GM12878 (cell line): ENCODE data around the gene SLC7A1. TPM values are rescaled to one million over a fixed set of nuclear protein-coding genes. Genes with fewer than 3 reads are reported as not detected.

Source experiments
- ATAC-seq: fragments of 200-7000 bp; cut with Tn5 transposase; 3 replicates; pipeline ENCODE4 v1.9.1; 2020; ENCODE audit warnings: mild to moderate bottlenecking, moderate library complexity
- BruUV-seq: library from RNA; stranded (reverse); fragments of 400-500 nt; replicated peaks from 2 replicates; lab custom pipeline; 2021; lab: Mats Ljungman, UMichigan
- CTCF ChIA-PET: fragments of 300-600 bp; sonication (Branson Sonifier 250); formaldehyde crosslinking; extraction: SDS; loops from one replicate; lab custom pipeline; 2021; ENCODE audit warnings: inconsistent platforms; lab: Yijun Ruan, JAX
- POLR2A ChIA-PET: fragments of 350-600 bp; formaldehyde crosslinking; extraction: SDS; loops from one replicate; lab custom pipeline; 2021; ENCODE audit warnings: inconsistent platforms; lab: Charles Lee
- RAD21 ChIA-PET: fragments of 300-600 bp; sonication (Branson Sonifier 250); formaldehyde crosslinking; loops from one replicate; lab custom pipeline; 2023; ENCODE audit warnings: antibody characterized with exemption; ENCODE audit not compliant: unreplicated experiment; lab: Charles Lee
- SMC1A ChIA-PET: fragments of 300-600 bp; sonication (Branson Sonifier 250); formaldehyde crosslinking; loops from one replicate; lab custom pipeline; 2023; ENCODE audit not compliant: unreplicated experiment, uncharacterized antibody; lab: Charles Lee
- DNase-seq: peaks from one replicate; pipeline ENCODE4 v3.0.0-alpha.2; 2011; ENCODE audit warnings: low read depth, low spot score
- FAIRE-seq: peaks from 3 replicates; lab custom pipeline; 2011; peaks lifted over from hg19 to GRCh38; lab: Jason Lieb, UNC
- H2AFZ ChIP-seq: 2 replicates; pipeline ENCODE4 v1.6.0; 2011; ENCODE audit warnings: low read depth, low read length, control low read depth; ENCODE audit not compliant: control insufficient read depth
- H3K27ac ChIP-seq: 2 replicates; pipeline ENCODE4 v1.5.1; 2011; ENCODE audit warnings: control low read depth; ENCODE audit not compliant: control insufficient read depth, insufficient read depth
- H3K27me3 ChIP-seq, 2 experiments: replicated peaks in 1 of 2; 2 replicates each; pipeline versions ENCODE4 v1.6.0 to v1.6.1; 2011; ENCODE audit warnings: low read length in 1 of 2; ENCODE audit not compliant: control insufficient read depth in 2 of 2, insufficient read depth in 2 of 2
- H3K36me3 ChIP-seq, 2 experiments: 2 replicates each; pipeline ENCODE4 v1.5.1; 2011; ENCODE audit warnings: low read length in 1 of 2; ENCODE audit not compliant: control insufficient read depth in 2 of 2, insufficient read depth in 2 of 2
- H3K4me1 ChIP-seq: 2 replicates; pipeline ENCODE4 v1.6.1; 2011; ENCODE audit warnings: mild to moderate bottlenecking, low read length, moderate library complexity, mixed read lengths; ENCODE audit not compliant: control insufficient read depth, insufficient read depth
- H3K4me2 ChIP-seq: 2 replicates; pipeline ENCODE4 v1.6.0; 2011; ENCODE audit warnings: control low read depth; ENCODE audit not compliant: control insufficient read depth, insufficient read depth
- H3K4me3 ChIP-seq: fragments of 200-600 bp; sonication (generic); 2 replicates; pipeline ENCODE4 v1.5.1; 2016
- H3K79me2 ChIP-seq: 2 replicates; pipeline ENCODE4 v1.6.0; 2011; ENCODE audit warnings: low read length; ENCODE audit not compliant: control insufficient read depth, insufficient read depth
- H3K9ac ChIP-seq: 2 replicates; pipeline ENCODE4 v1.8.0; 2011; ENCODE audit warnings: low read length, control low read depth, mixed read lengths; ENCODE audit not compliant: control insufficient read depth, insufficient read depth
- H3K9me3 ChIP-seq: replicated peaks from 3 replicates; pipeline ENCODE4 v1.5.1; 2011; ENCODE audit warnings: mild to moderate bottlenecking, low read length; ENCODE audit not compliant: control insufficient read depth, insufficient read depth
- H4K20me1 ChIP-seq: 2 replicates; pipeline ENCODE4 v1.6.0; 2011; ENCODE audit not compliant: control insufficient read depth, insufficient read depth
- E2F8 ChIP-seq: fragments of 450-650 bp; IDR thresholded peaks from 2 replicates; pipeline ENCODE4 v1.6.1; 2018; ENCODE audit warnings: mild to moderate bottlenecking, low read depth, moderate library complexity; ENCODE audit not compliant: partially characterized antibody
- EGR1 ChIP-seq, 2 experiments: IDR thresholded peaks; 1 replicate in 1 of 2; 2 replicates in 1 of 2; pipeline ENCODE4 v1.6.1; 2011 to 2012; ENCODE audit warnings: low read depth in 2 of 2, low read length in 2 of 2, borderline replicate concordance in 1 of 2, mild to moderate bottlenecking in 1 of 2, moderate library complexity in 1 of 2
- EZH2 ChIP-seq: IDR thresholded peaks from 2 replicates; pipeline ENCODE4 v1.6.1; 2012; ENCODE audit warnings: low read depth, mild to moderate bottlenecking, control low read depth, inconsistent platforms, low read length, borderline replicate concordance; ENCODE audit not compliant: control insufficient read depth
- GABPA ChIP-seq: IDR thresholded peaks from 2 replicates; pipeline ENCODE4 v1.6.1; 2014; ENCODE audit warnings: antibody characterized with exemption, low read depth, mild to moderate bottlenecking, inconsistent platforms
- JUNB ChIP-seq: IDR thresholded peaks from 2 replicates; pipeline ENCODE4 v1.6.1; 2016; ENCODE audit warnings: antibody characterized with exemption, mild to moderate bottlenecking
- PML ChIP-seq: IDR thresholded peaks from 2 replicates; pipeline ENCODE4 v1.6.1; 2012; ENCODE audit warnings: low read length, inconsistent platforms
- ZBTB40 ChIP-seq: fragments of 450-650 bp; IDR thresholded peaks from 2 replicates; pipeline ENCODE4 v1.6.1; 2016; ENCODE audit warnings: mild to moderate bottlenecking, moderate library complexity, borderline replicate concordance
- WGBS: methylation state at CpG from one replicate; pipeline ENCODE4 v1.1.6; 2016; ENCODE audit warnings: low lambda C conversion rate; ENCODE audit not compliant: insufficient replicate concordance, insufficient coverage; ENCODE audit errors: missing lambda C conversion rate; 5-methylcytosine and 5-hydroxymethylcytosine counted together
- in situ Hi-C: fragments of 300-500 bp; cut with MboI; formaldehyde crosslinking; loops from 9 replicates; pipeline ENCODE4 v1.14.3; 2018; ENCODE audit warnings: mixed read lengths
- intact Hi-C: fragments of 100-400 bp; cut with micrococcal nuclease; formaldehyde crosslinking; loops from one replicate; pipeline ENCODE4 v1.14.2; 2022; ENCODE audit not compliant: unreplicated experiment
- polyA plus RNA-seq, 11 experiments: library from polyadenylated mRNA; depleted of rRNA in 4 of 11; unstranded in 6 of 11; stranded (reverse) in 5 of 11; fragments of >200 nt; fragmentation: Nextera tagmentation in 4 of 11; fragmentation: Illumina TruSeq in 1 of 11; extraction: Ambion mirVana in 4 of 11; extraction: Trizol in 1 of 11; gene quantifications; 1 replicate in 1 of 11; 2 replicates in 10 of 11; pipeline versions ENCODE4 v1.2.1 to v1.2.3, GENCODE V29; 2011 to 2016; ENCODE audit warnings: inconsistent platforms in 2 of 11, missing spikeins in 2 of 11, low read depth in 1 of 11
- total RNA-seq, 4 experiments: library from RNA; depleted of rRNA in 3 of 4; stranded (reverse); fragments of >200 nt in 3 of 4; fragmentation: Illumina TruSeq in 1 of 4; extraction: Trizol in 1 of 4; gene quantifications; 2 replicates each; pipeline versions ENCODE4 v1.2.1 to v1.2.3, GENCODE V29; 2013 to 2021
- TF ChIP-seq, protein P1 (sequence below): fragments of 450-650 bp; IDR thresholded peaks from 2 replicates; pipeline ENCODE4 v1.6.1; 2018; ENCODE audit warnings: borderline replicate concordance, mild to moderate bottlenecking; ENCODE audit not compliant: partially characterized antibody
- TF ChIP-seq, protein P2 (sequence below): IDR thresholded peaks from 2 replicates; pipeline ENCODE4 v1.6.1; 2011; ENCODE audit warnings: low read depth, mild to moderate bottlenecking, low read length, moderate library complexity, borderline replicate concordance; ENCODE audit errors: extremely low read depth

SLC7A1 gene
- total and polyA plus RNA-seq, 10 of the 15 experiments (the other 5 are each of a cell fraction or from before 2014, with no cell fraction given): 6.4 to 91.7 (median 23.4) TPM

DNA sequence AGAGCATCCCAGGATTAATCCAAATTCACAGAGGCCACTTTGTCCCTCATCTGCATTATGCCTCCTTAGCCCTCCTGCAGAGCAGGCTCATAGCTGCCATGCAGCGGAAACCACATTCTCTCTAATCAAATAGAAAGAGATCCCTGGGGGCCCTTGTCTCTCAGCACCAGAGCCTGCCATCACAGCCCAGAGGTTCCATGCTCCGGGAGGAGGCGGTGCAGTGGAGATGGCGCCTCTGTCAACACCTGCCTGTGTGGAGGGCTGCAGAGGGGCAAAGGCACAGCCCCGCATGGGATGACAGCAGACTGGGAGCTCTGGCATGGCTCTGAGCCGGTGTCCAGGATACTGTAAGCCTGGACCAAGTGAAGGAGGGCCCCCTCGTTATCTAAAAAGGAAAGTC lies 111.3 kb downstream of the SLC7A1 start:
- ATAC-seq: peak; percentile 65
- RAD21 ChIA-PET: interaction anchor here (0.8 kb wide), 1 partner anchor 11 kb away, joined by 3 read pairs; no protein-coding TSS in a partner anchor
- 6% methylated on average over 7 of the region's 7 CpGs for WGBS
- SMC1A ChIA-PET: interaction anchor here (1.1 kb wide), 1 partner anchor 11 kb away, joined by 3 read pairs; no protein-coding TSS in a partner anchor
- no peak overlapping the region for H3K4me3 ChIP-seq
- in situ Hi-C loops: no loop called here
- CTCF ChIA-PET: interaction anchor here (0.6 to 2.3 kb wide), 4 partner anchors 11 to 628 kb away, joined by 3 to 8 read pairs (median 3); no protein-coding TSS in a partner anchor
- intact Hi-C loops: no loop called here
- no peaks in the 10 kb centered on the region for H3K4me1 ChIP-seq
- H3K27ac ChIP-seq: no peak overlapping the region
- no peak overlapping the region for H3K4me2 ChIP-seq
- no peaks in the 10 kb centered on the region; a peak in 1 of 4 replicates for H3K27me3 ChIP-seq
- no peak overlapping the region for H3K9ac ChIP-seq
- H3K36me3 ChIP-seq: no peaks in the 10 kb centered on the region
- FAIRE-seq: no peak
- TF ChIP-seq JUNB: no peak
- TF ChIP-seq PML: no peak
- no peak for TF ChIP-seq E2F8
- no peak for TF ChIP-seq ZBTB40
- no peak for TF ChIP-seq EGR1 (IDR thresholded peaks at IDR 0.05; ENCODE audit: borderline replicate concordance in 1 of 2, low read depth in 2 of 2, low read length in 2 of 2)
- TF ChIP-seq EZH2: no peak
- TF ChIP-seq, protein P1, sequence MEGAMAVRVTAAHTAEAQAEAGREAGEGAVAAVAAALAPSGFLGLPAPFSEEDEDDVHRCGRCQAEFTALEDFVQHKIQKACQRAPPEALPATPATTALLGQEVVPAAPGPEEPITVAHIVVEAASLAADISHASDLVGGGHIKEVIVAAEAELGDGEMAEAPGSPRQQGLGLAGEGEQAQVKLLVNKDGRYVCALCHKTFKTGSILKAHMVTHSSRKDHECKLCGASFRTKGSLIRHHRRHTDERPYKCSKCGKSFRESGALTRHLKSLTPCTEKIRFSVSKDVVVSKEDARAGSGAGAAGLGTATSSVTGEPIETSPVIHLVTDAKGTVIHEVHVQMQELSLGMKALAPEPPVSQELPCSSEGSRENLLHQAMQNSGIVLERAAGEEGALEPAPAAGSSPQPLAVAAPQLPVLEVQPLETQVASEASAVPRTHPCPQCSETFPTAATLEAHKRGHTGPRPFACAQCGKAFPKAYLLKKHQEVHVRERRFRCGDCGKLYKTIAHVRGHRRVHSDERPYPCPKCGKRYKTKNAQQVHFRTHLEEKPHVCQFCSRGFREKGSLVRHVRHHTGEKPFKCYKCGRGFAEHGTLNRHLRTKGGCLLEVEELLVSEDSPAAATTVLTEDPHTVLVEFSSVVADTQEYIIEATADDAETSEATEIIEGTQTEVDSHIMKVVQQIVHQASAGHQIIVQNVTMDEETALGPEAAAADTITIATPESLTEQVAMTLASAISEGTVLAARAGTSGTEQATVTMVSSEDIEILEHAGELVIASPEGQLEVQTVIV: no peak
- TF ChIP-seq, protein P2, sequence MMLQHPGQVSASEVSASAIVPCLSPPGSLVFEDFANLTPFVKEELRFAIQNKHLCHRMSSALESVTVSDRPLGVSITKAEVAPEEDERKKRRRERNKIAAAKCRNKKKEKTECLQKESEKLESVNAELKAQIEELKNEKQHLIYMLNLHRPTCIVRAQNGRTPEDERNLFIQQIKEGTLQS: no peak
- TF ChIP-seq GABPA: no peak
- DNase-seq: no peak
- POLR2A ChIA-PET: no interaction called here
- no peaks in the 10 kb centered on the region for H3K9me3 ChIP-seq
- H4K20me1 ChIP-seq: no peaks in the 10 kb centered on the region
- BruUV-seq: no TSS peak
- H3K79me2 ChIP-seq: no peaks in the 10 kb centered on the region
- no peak overlapping the region for H2AFZ ChIP-seq
